NCI-H2029 treated with DMSO at 0.1 percent for 48 hours (cell line): ENCODE measurements around the gene D2HGDH.
"Not testable (repeated sequence)": the region's sequence is repeated elsewhere in the genome, so short reads cannot be mapped to it uniquely, and the experiment has no call there.

Experiments
- DNase-seq: peaks from one replicate; lab custom pipeline; 2025; lab: John Stamatoyannopoulos, UW

Gene D2HGDH

GRCh38 chr2:241808721-241809382, 74.4 kb downstream of the D2HGDH start, which contains the start of gene NEU4:
NEU4 (plus strand) TSS chr2:241809193; CDS start chr2:241814485, 5,292 bp downstream.
- no peak for DNase-seq

- no peak for DNase-seq
Observed at GRCh38 chr2:241809383-241810306, 75.2 kb downstream of the D2HGDH start.

GRCh38 chr2:241810307-241811200, 76.1 kb downstream of the D2HGDH start:
- no peak for DNase-seq

GRCh38 chr2:241811201-241811951, 76.9 kb downstream of the D2HGDH start:
- no peak for DNase-seq

DNA sequence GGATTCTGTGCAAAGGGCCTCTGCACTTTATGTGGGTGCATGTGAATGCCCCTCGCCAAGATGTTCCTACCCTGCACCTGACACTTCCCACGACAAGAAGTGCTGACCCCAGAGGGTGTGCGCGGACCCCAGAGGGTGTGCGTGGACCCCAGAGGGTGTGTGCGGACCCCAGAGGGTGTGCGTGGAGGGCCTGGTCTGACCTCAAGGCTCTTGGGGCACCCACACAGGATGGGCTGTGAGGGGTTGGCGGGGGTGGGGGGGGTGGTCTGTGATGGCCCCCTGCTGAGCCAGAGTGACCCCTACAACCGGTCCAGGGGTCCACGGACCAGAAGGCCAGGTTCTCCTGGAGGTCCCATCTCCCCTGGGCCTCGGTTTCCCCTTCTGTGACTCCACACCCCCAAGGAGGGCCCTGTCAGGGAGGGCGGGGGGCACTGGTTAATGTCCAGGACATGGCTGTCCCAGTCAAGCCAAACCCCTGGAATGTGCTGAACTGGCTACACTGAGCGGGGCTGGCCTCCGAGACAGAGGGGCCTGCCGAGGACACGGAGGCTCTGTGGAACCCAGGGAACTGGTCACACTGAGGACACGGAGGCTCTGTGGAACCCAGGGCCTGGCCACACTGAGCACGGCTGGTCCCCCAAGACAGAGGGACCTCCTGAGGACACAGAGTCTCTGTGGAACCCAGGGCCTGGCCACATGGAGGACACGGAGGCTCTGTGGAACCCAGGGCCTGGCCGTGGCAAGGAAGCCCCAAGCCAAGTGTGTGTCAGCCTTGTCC, 77.7 kb downstream of the D2HGDH start:
- no peak for DNase-seq

- DNase-seq, result no peak
Observed at GRCh38 chr2:241812730-241813643, 78.6 kb downstream of the D2HGDH start.

- DNase-seq, result no peak
Observed at GRCh38 chr2:241813644-241814392, 79.4 kb downstream of the D2HGDH start.

- no peak for DNase-seq
Observed at GRCh38 chr2:241814393-241814642, 79.9 kb downstream of the D2HGDH start.

- no peak for DNase-seq
Observed at GRCh38 chr2:241814643-241815476, 80.4 kb downstream of the D2HGDH start.

DNA sequence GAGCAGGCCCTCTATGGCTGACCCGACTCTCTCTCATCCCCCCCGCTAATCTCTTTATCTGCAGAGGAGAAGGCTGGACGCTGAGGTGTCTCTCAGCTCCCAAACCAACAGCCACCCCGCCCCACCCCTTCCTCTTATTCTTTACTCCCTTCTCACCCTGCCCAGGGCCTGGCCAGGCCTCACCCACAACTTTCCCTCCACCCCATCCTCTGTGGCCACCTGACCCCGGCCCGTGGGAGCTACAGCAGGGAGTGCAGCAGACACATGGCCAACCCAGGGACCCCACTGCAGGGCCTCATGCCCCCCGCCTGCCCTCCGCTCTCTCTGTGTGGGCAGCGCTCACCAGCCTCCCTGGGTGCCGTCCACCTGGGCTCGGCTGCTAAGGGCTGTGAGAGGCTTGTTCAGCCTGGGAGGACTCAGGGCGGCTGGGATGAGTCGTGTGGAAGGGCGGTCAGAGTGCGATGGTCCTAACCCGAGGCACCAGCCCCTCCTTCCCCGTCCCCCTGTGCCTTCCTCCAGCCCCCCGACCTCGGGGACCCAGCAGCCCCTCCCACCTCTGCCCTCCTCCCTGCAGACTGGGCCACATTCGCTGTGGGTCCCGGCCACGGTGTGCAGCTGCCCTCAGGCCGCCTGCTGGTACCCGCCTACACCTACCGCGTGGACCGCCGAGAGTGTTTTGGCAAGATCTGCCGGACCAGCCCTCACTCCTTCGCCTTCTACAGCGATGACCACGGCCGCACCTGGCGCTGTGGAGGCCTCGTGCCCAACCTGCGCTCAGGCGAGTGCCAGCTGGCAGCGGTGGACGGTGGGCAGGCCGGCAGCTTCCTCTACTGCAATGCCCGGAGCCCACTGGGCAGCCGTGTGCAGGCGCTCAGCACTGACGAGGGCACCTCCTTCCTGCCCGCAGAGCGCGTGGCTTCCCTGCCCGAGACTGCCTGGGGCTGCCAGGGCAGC, 81.3 kb downstream of the D2HGDH start:
- DNase-seq, result no peak

- no peak for DNase-seq
Observed at GRCh38 chr2:241816431-241817121, 82.1 kb downstream of the D2HGDH start.

- DNase-seq, result no peak
Observed at GRCh38 chr2:241817126-241817820, 82.8 kb downstream of the D2HGDH start.

DNA sequence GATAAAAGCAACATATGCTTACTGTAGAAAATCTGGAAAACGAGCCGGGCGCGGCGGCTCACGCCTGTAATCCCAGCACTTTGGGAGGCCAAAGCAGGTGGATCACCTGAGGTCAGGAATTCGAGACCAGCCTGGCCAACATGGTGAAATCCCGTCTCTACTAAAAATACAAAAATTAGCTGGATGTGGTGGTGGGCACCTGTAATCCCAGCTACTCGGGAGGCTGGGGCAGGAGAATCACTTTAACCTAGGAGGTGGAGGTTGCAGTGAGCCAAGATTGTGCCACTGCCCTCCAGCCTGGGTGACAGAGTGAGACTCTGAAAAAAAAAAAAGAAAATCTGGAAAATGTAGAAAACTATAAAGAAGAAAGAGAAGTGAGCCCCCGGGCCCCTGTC, 83.4 kb downstream of the D2HGDH start:
- DNase-seq, result not testable (repeated sequence)
